Tibial artery (tissue), 4 donors: ENCODE measurements around the gene EPHB3.

ENCODE experiments used
- DNase-seq, 2 donors: peaks; one replicate each; pipeline ENCODE4 v3.0.0-alpha.2; 2019
- H3K27ac ChIP-seq, 2 donors: fragments of 200-600 bp; sonication (generic) in 1 of 2; 1 replicate in 1 of 2; 2 replicates in 1 of 2; pipeline ENCODE4 v1.5.1; 2018 to 2019; ENCODE audit warnings: mild to moderate bottlenecking in 1 of 2
- H3K27me3 ChIP-seq, 2 donors: fragments of 200-600 bp; sonication (generic) in 1 of 2; one replicate each; pipeline versions ENCODE4 v1.5.1 to v1.6.0; 2016 to 2019
- H3K36me3 ChIP-seq, 3 donors: fragments of 200-600 bp; sonication (generic) in 2 of 3; one replicate each; pipeline ENCODE4 v1.5.1; 2016 to 2019; ENCODE audit warnings: mild to moderate bottlenecking in 2 of 3
- H3K4me1 ChIP-seq, 4 donors: fragments of 200-600 bp; sonication (generic) in 2 of 4; 1 replicate in 3 of 4; 2 replicates in 1 of 4; pipeline ENCODE4 v1.5.1; 2016 to 2019
- H3K4me3 ChIP-seq, 2 donors: fragments of 200-600 bp; sonication (generic) in 1 of 2; 1 replicate in 1 of 2; 2 replicates in 1 of 2; pipeline ENCODE4 v1.5.1; 2018 to 2019; ENCODE audit warnings: mild to moderate bottlenecking in 2 of 2
- H3K9me3 ChIP-seq, 3 donors: fragments of 200-600 bp; sonication (generic) in 1 of 3; one replicate each; pipeline ENCODE4 v1.5.1; 2016 to 2019
- CTCF ChIP-seq, 2 experiments: fragments of 200-600 bp in 1 of 2; fragments of 450-650 bp in 1 of 2; IDR thresholded peaks; one replicate each; pipeline ENCODE4 v1.5.1; 2017 to 2019; ENCODE audit warnings: antibody characterized with exemption in 2 of 2, mild to moderate bottlenecking in 1 of 2, moderate library complexity in 1 of 2
- intact Hi-C: fragments of 100-400 bp; cut with DNase I; formaldehyde crosslinking; loops from one replicate; pipeline ENCODE4 v1.15.0; 2023; ENCODE audit warnings: low total_unique reads

EPHB3 gene

GRCh38 chr3:184585545-184585944, 24.0 kb downstream of the EPHB3 start:
- Histone ChIP-seq H3K9me3 (no peaks in the 10 kb centered on the region), H3K27me3 (no peaks in the 10 kb centered on the region), H3K4me1 (peaks cover 3 to 26% (median 9%) of the 10 kb centered on the region in 4 donors), H3K36me3 (peaks cover 0 to 11% (median 0%) of the 10 kb centered on the region in 3 donors), H3K4me3 (no peak overlapping the region), H3K27ac (no peak overlapping the region)
- intact Hi-C loops, result no loop called here
- no peak for DNase-seq
- TF ChIP-seq CTCF (IDR thresholded peaks at IDR 0.05), result no peak

- H3K27ac ChIP-seq, result no peak overlapping the region
- no peaks in the 10 kb centered on the region for H3K27me3 ChIP-seq
- no peak for TF ChIP-seq CTCF (IDR thresholded peaks at IDR 0.05)
- H3K36me3 ChIP-seq, result no peaks in the 10 kb centered on the region
- H3K4me3 ChIP-seq, result no peak overlapping the region
- intact Hi-C loops, result no loop called here
- no peak for DNase-seq
- peaks cover 3 to 20% (median 9%) of the 10 kb centered on the region in 4 donors for H3K4me1 ChIP-seq
- no peaks in the 10 kb centered on the region for H3K9me3 ChIP-seq
These were observed 25.3 kb downstream of the EPHB3 start for GRCh38 chr3:184586851-184587250.

GRCh38 chr3:184588776-184589175, 27.2 kb downstream of the EPHB3 start:
- Histone ChIP-seq H3K4me3 (no peak overlapping the region), H3K27ac (no peak overlapping the region), H3K4me1 (peaks cover 0 to 26% (median 3%) of the 10 kb centered on the region in 4 donors), H3K36me3 (no peaks in the 10 kb centered on the region), H3K9me3 (no peaks in the 10 kb centered on the region), H3K27me3 (no peaks in the 10 kb centered on the region)
- intact Hi-C loops, result no loop called here
- no peak for TF ChIP-seq CTCF (IDR thresholded peaks at IDR 0.05)
- DNase-seq, result no peak

GRCh38 chr3:184590795-184591194, 29.2 kb downstream of the EPHB3 start:
- H3K27ac ChIP-seq, result no peak overlapping the region
- H3K9me3 ChIP-seq, result no peaks in the 10 kb centered on the region
- intact Hi-C loops, result no loop called here
- no peak for TF ChIP-seq CTCF (IDR thresholded peaks at IDR 0.05)
- peaks cover 0 to 30% (median 0%) of the 10 kb centered on the region in 4 donors for H3K4me1 ChIP-seq
- DNase-seq, result no peak
- H3K36me3 ChIP-seq, result no peaks in the 10 kb centered on the region
- no peak overlapping the region for H3K4me3 ChIP-seq
- no peaks in the 10 kb centered on the region for H3K27me3 ChIP-seq

GRCh38 chr3:184591789-184592188, 30.2 kb downstream of the EPHB3 start:
- no peak for TF ChIP-seq CTCF (IDR thresholded peaks at IDR 0.05)
- Histone ChIP-seq H3K36me3 (no peaks in the 10 kb centered on the region), H3K9me3 (no peaks in the 10 kb centered on the region), H3K27ac (no peak overlapping the region), H3K4me1 (peaks cover 0 to 35% (median 0%) of the 10 kb centered on the region in 4 donors), H3K4me3 (no peak overlapping the region), H3K27me3 (no peaks in the 10 kb centered on the region)
- DNase-seq, result no peak
- intact Hi-C loops, result no loop called here
